HG02938 (cell line): ENCODE data around the gene ZBTB42.

Experiments used
- ATAC-seq: cut with Tn5 transposase; IDR thresholded peaks from one replicate; pipeline ENCODE4 v1.9.1; 2021; ENCODE audit warnings: mild to moderate bottlenecking, moderate library complexity; ENCODE audit not compliant: unreplicated experiment

The ZBTB42 gene

GRCh38 chr14:104782086-104782807 lies 18.7 kb upstream of the ZBTB42 start:
- no peak for ATAC-seq

- ATAC-seq = no peak
Observed at GRCh38 chr14:104782808-104783139, 18.1 kb upstream of the ZBTB42 start.

- ATAC-seq = no peak
Observed at GRCh38 chr14:104783484-104784217, 17.2 kb upstream of the ZBTB42 start.

- no peak for ATAC-seq
Observed at GRCh38 chr14:104784218-104784568, 16.7 kb upstream of the ZBTB42 start.

GRCh38 chr14:104784846-104785707 lies 15.8 kb upstream of the ZBTB42 start:
- no peak for ATAC-seq

GRCh38 chr14:104785708-104786080 lies 15.2 kb upstream of the ZBTB42 start:
- ATAC-seq = no peak

DNA sequence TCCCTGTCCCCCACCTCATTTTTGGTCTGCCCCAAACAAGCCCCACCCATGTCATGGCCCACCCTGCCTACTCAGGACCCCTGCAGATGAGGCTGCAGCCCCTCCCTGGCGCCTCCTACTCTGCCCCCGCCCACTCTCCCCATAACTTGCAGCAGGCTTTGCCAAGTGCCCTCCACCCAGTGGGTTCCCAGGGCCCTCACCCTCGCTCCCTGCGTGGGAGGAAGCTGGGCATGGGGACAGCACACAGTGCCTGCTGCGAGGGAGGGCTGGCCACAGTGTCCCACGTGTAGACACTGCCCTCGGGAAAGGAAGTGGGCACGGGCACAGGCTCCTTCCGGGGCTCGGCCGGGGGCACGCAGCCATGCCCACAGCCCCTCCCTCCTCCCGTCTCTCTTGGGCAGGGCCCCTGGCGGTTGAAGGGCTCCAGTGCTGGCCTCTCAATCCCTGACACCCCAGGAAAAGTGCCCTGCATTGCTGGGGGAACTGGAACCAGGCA lies 14.8 kb upstream of the ZBTB42 start:
- ATAC-seq = no peak

DNA sequence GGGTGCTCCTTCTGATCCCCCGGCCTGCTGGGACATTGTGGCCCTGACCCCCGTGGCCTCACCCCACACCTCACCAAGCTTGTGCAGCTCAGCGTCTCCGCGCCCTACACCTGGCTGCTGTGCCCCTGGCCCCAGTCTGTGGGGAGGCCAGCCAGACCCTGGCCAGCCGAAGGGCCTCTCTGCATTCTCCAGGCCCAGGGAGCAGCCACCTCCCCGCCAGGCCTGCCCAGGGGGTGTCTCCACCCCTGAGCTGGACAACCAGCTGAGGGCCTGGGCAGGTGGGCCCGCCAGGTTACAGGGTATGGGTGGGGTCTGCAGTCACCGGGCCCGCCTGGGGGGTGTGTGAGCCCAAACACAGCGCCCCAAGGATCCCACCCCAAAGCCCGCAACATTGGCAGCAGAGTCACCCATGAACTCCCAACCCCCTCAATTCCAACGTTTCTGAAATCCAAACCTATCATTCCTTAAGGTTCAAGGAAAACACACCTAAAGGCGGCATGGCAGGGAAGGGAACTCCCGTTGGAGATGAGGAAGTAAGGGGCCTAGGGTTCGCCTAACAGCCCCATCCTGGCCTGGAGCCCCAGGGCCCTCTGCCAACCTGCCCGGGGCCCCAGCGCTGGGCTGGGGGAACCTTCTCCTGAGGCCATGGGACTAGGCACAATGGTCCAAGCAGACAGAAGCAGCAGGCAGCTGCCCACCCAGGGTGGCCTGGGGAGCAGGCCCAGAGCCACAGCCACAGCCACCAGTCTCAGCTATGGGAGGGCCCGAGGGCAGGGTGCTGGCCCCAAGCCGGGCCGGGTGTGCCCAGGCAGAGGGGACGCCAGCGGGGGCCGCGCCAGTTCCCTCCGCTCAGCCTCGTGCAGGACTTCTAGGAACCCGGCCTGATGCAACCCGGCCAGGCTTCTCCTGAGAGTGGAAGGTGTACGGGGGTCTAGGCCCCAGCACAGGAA lies 13.9 kb upstream of the ZBTB42 start:
- no peak for ATAC-seq

- ATAC-seq = no peak
Observed at GRCh38 chr14:104787736-104788135, 13.2 kb upstream of the ZBTB42 start.

GRCh38 chr14:104788161-104788818 lies 12.6 kb upstream of the ZBTB42 start:
- no peak for ATAC-seq

DNA sequence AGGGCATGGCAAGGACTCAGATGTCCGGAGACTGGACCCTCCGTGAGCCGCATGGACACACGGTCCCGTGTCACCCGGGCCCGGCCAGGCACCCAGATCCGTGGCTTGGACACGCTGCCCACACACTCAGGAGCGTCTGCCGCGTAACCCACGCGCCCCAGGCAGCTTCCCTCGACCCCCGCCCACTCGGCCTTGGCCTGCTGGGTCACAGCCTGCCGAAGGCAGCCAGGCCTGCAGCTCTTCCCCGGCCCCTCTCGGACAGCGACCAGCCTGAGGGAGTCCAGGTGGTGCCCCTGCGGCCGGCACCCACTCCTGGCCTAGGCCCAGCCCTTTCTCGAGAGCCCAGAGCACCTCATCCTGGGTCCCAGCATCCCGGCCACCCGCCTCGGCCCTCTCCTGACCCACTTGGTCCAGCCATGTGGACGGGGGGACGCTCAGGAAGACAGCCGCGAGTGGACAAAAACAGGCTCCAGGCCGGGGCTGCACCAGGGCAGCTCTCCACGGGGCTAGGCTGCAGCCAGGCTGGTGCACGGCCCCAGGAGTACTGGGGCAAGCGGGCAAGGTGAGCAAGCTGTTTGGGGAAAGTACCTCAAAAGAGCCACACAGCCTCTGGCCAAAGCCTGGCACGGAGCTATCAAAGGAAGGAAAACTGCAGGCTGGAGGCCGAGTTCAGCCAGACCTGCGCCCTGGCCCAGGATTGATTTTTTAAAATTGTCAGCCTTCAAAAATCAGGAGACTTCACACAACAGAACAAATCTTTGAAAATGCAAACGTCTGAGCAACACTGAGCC lies 11.8 kb upstream of the ZBTB42 start:
- no peak for ATAC-seq

DNA sequence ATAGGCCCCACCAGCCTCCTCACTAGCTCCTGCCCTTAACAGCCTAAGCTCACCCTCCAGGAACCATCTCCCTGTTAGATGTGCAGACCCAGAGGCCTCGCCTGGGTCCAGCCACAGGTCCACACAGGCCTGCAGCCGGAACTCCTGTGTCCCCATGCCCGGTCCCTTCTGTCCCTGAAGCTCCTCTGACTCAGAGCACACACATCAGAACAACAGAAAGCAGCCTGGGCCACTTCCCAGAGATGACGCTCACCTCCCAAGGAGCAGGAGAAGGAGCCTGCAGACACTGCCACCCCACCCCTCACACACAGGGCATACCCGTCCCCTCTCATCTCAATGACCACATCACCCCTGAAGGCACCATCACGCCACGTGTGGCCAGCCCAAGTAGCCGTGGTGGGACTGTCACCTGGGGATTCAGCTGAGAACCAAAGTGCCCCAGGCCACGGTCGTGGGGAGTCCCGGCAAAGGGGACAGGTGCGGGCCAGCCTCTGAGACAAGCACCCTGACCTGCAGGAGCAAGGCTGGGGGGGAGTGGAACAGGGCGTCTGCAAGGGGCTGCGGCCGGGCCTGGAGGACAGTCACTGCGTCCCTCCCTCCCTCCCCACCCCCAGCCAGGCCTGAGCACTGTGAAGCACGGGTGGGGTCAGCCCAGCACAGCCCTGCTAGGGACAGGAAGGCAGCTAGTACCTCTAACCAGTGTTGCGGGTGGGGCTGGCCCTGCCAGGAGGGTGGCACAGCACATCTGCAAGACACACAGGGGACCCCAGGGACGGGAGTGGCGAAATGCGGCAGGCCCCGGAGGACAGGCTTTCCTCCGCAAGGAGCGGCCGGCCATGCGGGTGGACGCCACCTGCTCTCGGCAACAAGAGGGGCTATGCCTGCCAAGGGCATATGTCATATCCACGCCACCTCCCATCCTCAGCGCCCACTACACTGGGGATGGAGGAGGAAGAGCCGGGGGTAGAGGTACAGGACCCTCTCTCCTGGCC lies 10.9 kb upstream of the ZBTB42 start:
- no peak for ATAC-seq

DNA sequence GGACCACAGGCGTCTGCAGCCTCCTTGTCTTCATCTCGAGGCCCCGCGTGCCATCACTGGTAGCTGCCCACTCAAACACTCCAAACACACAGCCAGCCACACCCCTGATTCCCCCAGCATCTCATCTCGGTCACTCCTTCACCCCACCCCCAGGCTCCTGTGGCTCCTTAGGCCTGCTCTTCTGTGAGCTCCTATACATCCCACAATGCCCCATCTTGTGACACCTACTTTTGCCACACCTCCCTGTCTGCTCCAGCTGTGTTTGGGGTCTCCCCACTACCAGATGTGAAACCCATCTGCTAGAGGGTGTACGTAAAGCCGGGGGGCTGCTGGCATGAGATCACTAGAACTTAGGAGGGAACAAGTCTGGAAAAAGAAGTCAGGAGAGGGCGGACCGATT lies 9.5 kb upstream of the ZBTB42 start:
- no peak for ATAC-seq

DNA sequence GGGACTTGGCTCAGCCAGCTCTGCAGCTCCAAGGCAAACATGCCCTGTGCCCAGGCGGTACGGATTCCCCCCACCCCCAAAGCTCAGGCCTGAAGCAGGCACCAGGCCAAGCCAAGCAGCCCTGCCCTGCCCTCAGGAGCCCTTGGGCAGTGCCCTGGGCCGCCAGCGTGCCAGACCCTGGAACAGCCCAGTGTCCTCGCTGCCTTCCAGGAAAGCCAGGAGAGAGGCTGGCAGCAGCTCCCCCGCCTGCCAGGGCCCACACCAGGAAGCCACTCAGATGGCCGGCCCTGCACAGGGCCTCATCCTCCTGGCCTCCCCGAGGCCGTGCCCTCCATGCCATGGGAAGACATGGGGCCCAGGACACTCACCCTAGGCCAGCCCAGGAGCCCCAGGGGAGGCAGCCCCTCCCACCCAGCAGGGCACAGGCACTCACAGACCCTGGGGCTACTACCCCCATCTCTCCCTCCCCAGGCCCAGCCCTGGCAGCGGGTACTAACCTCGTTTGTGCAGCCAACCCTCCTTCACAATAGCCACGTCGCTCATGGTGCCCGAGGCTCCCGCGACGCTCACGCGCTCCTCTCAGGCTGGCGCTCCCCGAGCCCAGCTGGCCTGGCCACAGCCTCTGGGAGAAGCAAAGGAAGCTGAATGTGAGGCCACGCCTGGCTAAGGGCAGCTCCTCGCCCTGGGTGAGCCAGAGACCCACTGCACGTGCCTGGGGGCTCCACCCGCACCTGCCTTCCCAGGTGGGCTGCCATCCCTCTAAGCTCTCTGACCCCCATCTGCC lies 8.6 kb upstream of the ZBTB42 start:
- ATAC-seq = no peak

GRCh38 chr14:104792945-104793702 lies 7.8 kb upstream of the ZBTB42 start:
- ATAC-seq = no peak

- ATAC-seq = no peak
Observed at GRCh38 chr14:104793703-104793959, 7.3 kb upstream of the ZBTB42 start.

GRCh38 chr14:104794099-104794498 lies 6.8 kb upstream of the ZBTB42 start:
- no peak for ATAC-seq
